K562 (cell line): Measurements from ENCODE around the gene CBFA2T2. TPM values are rescaled to one million over a fixed set of nuclear protein-coding genes. Genes with fewer than 3 reads are reported as not detected.

ENCODE experiments used
- ATF3 ChIP-seq, 2 experiments: fragments of 450-650 bp in 1 of 2; sonication (generic) in 1 of 2; formaldehyde crosslinking in 1 of 2; IDR thresholded peaks in 1 of 2; conservative IDR thresholded peaks in 1 of 2; 2 replicates each; pipeline versions ENCODE4 v1.6.1 to v1.8.1; 2016 to 2023; ENCODE audit warnings: mild to moderate bottlenecking in 2 of 2, moderate library complexity in 2 of 2, inconsistent platforms in 1 of 2, missing genetic modification reagents in 1 of 2
- CBX5 ChIP-seq: IDR thresholded peaks from 2 replicates; pipeline ENCODE4 v1.6.1; 2014; ENCODE audit warnings: low read depth, borderline replicate concordance
- CTCFL ChIP-seq: IDR thresholded peaks from 2 replicates; pipeline ENCODE4 v1.6.1; 2011; ENCODE audit warnings: borderline replicate concordance, low read depth, mild to moderate bottlenecking, moderate library complexity, low read length; ENCODE audit not compliant: insufficient read depth, poor library complexity, severe bottlenecking
- HCFC1 ChIP-seq: IDR thresholded peaks from 2 replicates; pipeline ENCODE4 v1.6.1; 2012; ENCODE audit warnings: low read depth, low read length, improper control_type of control experiment
- KAT8 ChIP-seq: fragments of 450-650 bp; IDR thresholded peaks from 2 replicates; pipeline ENCODE4 v1.6.1; 2016; ENCODE audit warnings: low read depth, mild to moderate bottlenecking
- MCM5 ChIP-seq: fragments of 450-650 bp; IDR thresholded peaks from 2 replicates; pipeline ENCODE4 v1.6.1; 2016; ENCODE audit warnings: low read depth
- NFIC ChIP-seq: fragments of 450-650 bp; IDR thresholded peaks from 2 replicates; pipeline ENCODE4 v1.6.1; 2017; ENCODE audit warnings: mild to moderate bottlenecking, inconsistent platforms
- PCBP1 ChIP-seq: fragments of 200-400 bp; formaldehyde crosslinking; IDR thresholded peaks from 2 replicates; pipeline ENCODE4 v1.6.1; 2018; ENCODE audit warnings: mild to moderate bottlenecking, low read depth, low read length; ENCODE audit not compliant: poor library complexity, severe bottlenecking
- RAD21 ChIP-seq, 2 experiments: fragments of 250-450 bp in 1 of 2; fragments of 450-650 bp in 1 of 2; sonication (Bioruptor Pico) in 1 of 2; formaldehyde crosslinking in 1 of 2; IDR thresholded peaks in 1 of 2; conservative IDR thresholded peaks in 1 of 2; 2 replicates each; pipeline versions ENCODE4 v1.4.0 to v1.8.0; 2020 to 2022; ENCODE audit warnings: mild to moderate bottlenecking in 2 of 2, moderate library complexity in 1 of 2
- STAG1 ChIP-seq: sonication (generic); formaldehyde crosslinking; IDR thresholded peaks from 2 replicates; pipeline ENCODE4 v1.5.0; 2020; ENCODE audit warnings: missing genetic modification reagents, borderline replicate concordance
- ZNF444 ChIP-seq: fragments of 250-450 bp; sonication (Bioruptor Pico); IDR thresholded peaks from 2 replicates; pipeline ENCODE4 v1.4.0; 2020; ENCODE audit warnings: mild to moderate bottlenecking, moderate library complexity
- ZNF75A ChIP-seq: fragments of 450-650 bp; formaldehyde crosslinking; IDR thresholded peaks from 2 replicates; pipeline ENCODE4 v1.4.0; 2020; ENCODE audit warnings: mild to moderate bottlenecking
- polyA plus RNA-seq, 8 experiments: library from polyadenylated mRNA; depleted of rRNA in 4 of 8; stranded (reverse) in 5 of 8; unstranded in 3 of 8; fragments of >200 nt; fragmentation: Nextera tagmentation in 2 of 8; fragmentation: Illumina TruSeq in 1 of 8; extraction: Ambion mirVana in 2 of 8; extraction: Trizol in 1 of 8; gene quantifications; 2 replicates each; pipeline versions ENCODE4 v1.2.1 to v1.2.3, GENCODE V29; 2011 to 2014; ENCODE audit warnings: inconsistent platforms in 1 of 8, missing spikeins in 1 of 8
- total RNA-seq, 7 experiments: library from RNA; depleted of rRNA in 6 of 7; stranded (reverse); fragments of >200 nt in 6 of 7; fragmentation: Illumina TruSeq in 2 of 7; extraction: Trizol in 2 of 7; gene quantifications; 2 replicates each; pipeline versions ENCODE4 v1.2.1 to v1.2.3, GENCODE V29; 2011 to 2021; ENCODE audit warnings: low replicate concordance in 1 of 7
- TF ChIP-seq, protein P1 (sequence below): sonication (generic); formaldehyde crosslinking; IDR thresholded peaks from 2 replicates; pipeline ENCODE4 v1.4.0; 2020; ENCODE audit warnings: mild to moderate bottlenecking, missing genetic modification reagents
- TF ChIP-seq, protein P2 (sequence below): fragments of 250-450 bp; sonication (Bioruptor Pico); IDR thresholded peaks from 2 replicates; pipeline ENCODE4 v1.6.1; 2021; ENCODE audit warnings: mild to moderate bottlenecking

Gene CBFA2T2
- total and polyA plus RNA-seq, 9 of the 15 experiments (the other 6 are each of a cell fraction or from before 2014, with no cell fraction given) = 0.27 to 9.6 (median 5.8) TPM

GRCh38 chr20:33667676-33668465, 178.0 kb downstream of the CBFA2T2 start (continued):
- peak; percentile 28 for TF ChIP-seq CTCFL
- TF ChIP-seq, protein P1, sequence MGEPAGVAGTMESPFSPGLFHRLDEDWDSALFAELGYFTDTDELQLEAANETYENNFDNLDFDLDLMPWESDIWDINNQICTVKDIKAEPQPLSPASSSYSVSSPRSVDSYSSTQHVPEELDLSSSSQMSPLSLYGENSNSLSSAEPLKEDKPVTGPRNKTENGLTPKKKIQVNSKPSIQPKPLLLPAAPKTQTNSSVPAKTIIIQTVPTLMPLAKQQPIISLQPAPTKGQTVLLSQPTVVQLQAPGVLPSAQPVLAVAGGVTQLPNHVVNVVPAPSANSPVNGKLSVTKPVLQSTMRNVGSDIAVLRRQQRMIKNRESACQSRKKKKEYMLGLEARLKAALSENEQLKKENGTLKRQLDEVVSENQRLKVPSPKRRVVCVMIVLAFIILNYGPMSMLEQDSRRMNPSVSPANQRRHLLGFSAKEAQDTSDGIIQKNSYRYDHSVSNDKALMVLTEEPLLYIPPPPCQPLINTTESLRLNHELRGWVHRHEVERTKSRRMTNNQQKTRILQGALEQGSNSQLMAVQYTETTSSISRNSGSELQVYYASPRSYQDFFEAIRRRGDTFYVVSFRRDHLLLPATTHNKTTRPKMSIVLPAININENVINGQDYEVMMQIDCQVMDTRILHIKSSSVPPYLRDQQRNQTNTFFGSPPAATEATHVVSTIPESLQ (CRISPR knock-in tag) = no peak
- TF ChIP-seq NFIC = peak; percentile 43
- TF ChIP-seq RAD21 (CRISPR knock-in tag; conservative IDR thresholded peaks at IDR 0.05 in 1 of 2, IDR thresholded peaks at IDR 0.05 in 1 of 2) = peak in 1 of 2 experiments; percentile 51; a peak in 2 of 4 replicates
- TF ChIP-seq KAT8 = no peak
- TF ChIP-seq STAG1 (CRISPR knock-in tag) = no peak
- TF ChIP-seq, protein P2, sequence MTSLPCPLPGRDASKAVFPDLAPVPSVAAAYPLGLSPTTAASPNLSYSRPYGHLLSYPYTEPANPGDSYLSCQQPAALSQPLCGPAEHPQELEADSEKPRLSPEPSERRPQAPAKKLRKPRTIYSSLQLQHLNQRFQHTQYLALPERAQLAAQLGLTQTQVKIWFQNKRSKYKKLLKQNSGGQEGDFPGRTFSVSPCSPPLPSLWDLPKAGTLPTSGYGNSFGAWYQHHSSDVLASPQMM (CRISPR knock-in tag) = no peak
- 0 out of 2 replicates have a peak, but pooled peaks have one; percentile 33 for TF ChIP-seq HCFC1
- no peak for TF ChIP-seq ZNF75A
- peak; percentile 63 for TF ChIP-seq ATF3 (IDR thresholded peaks at IDR 0.05)
- TF ChIP-seq ATF3 (CRISPR knock-in tag; conservative IDR thresholded peaks at IDR 0.05) = no peak
- TF ChIP-seq MCM5 = no peak
- TF ChIP-seq PCBP1 = peak; percentile 54
- 0 out of 2 replicates have a peak, but pooled peaks have one; percentile 13 for TF ChIP-seq CBX5
- TF ChIP-seq ZNF444 (CRISPR knock-in tag) = no peak
